Measurements from ENCODE around the gene INSL3.
A peak's percentile ranks its signal among the peaks of the same experiment; 100 is the strongest.

- no peak for TF ChIP-seq SOX6 (IDR thresholded peaks at IDR 0.05)
- TF ChIP-seq SOX6 (CRISPR knock-in tag; IDR thresholded peaks at IDR 0.05), result peak; percentile 37; the same call in 1 of the 2 replicates
- no peak for TF ChIP-seq KLF6 (CRISPR knock-in tag; IDR thresholded peaks at IDR 0.05)
- TF ChIP-seq UBTF (CRISPR knock-in tag; IDR thresholded peaks at IDR 0.05), result peak; percentile 40
- TF ChIP-seq POLR2A (IDR thresholded peaks at IDR 0.05; ENCODE audit: insufficient read depth in 1 of 2, low read depth in 2 of 2, low read length in 2 of 2), result peak in 1 of 2 experiments; percentile 61; a peak in 2 of 4 replicates
- TF ChIP-seq CENPT (CRISPR knock-in tag; IDR thresholded peaks at IDR 0.05; ENCODE audit: low read depth), result no peak
These were observed 23.7 kb downstream of the INSL3 start for GRCh38 chr19:17797424-17798201.
